AG04450 (cell line): ENCODE results near the gene MRGPRD. TPM values are rescaled to one million over a fixed set of nuclear protein-coding genes. Genes with fewer than 3 reads are reported as not detected.

Experiments used
- CTCF ChIA-PET: fragments of 300-600, 350-600 bp; formaldehyde crosslinking; extraction: SDS; loops from one replicate; lab custom pipeline; 2022; ENCODE audit warnings: antibody characterized with exemption, inconsistent platforms; lab: Charles Lee
- POLR2A ChIA-PET: fragments of 350-600 bp; formaldehyde crosslinking; extraction: SDS; loops from one replicate; lab custom pipeline; 2021; ENCODE audit warnings: antibody characterized with exemption, inconsistent platforms; lab: Yijun Ruan, JAX
- DNase-seq: peaks from one replicate; pipeline ENCODE4 v3.0.0-alpha.2; 2011; ENCODE audit warnings: low read depth, low spot score
- H3K27ac ChIP-seq: one replicate; pipeline ENCODE4 v1.5.1; 2012; ENCODE audit warnings: low read depth, low read length, control low read depth
- H3K27me3 ChIP-seq: one replicate; pipeline ENCODE4 v1.6.0; 2012; ENCODE audit warnings: low read length; ENCODE audit not compliant: control insufficient read depth, insufficient read depth
- H3K4me3 ChIP-seq: 2 replicates; pipeline ENCODE4 v1.5.1; 2011; ENCODE audit warnings: mild to moderate bottlenecking, low read depth, low read length, control low read depth
- H3K9me3 ChIP-seq: 2 replicates; pipeline ENCODE4 v1.5.1; 2012; ENCODE audit warnings: low read length; ENCODE audit not compliant: control insufficient read depth, insufficient read depth
- CTCF ChIP-seq: IDR thresholded peaks from 2 replicates; pipeline ENCODE4 v1.5.1; 2011; ENCODE audit warnings: low read depth, low read length, control low read depth, inconsistent platforms
- polyA plus RNA-seq: library from polyadenylated mRNA; depleted of rRNA; stranded (reverse); fragments of >200 nt; gene quantifications from 2 replicates; pipeline ENCODE4 v1.2.3, GENCODE V29; 2011

MRGPRD gene
- polyA plus RNA-seq, 1 experiment: not detected

- POLR2A ChIA-PET: interaction anchor here (1.3 kb wide), 1 partner anchor 136 kb away, joined by 4 read pairs; no protein-coding TSS in a partner anchor
- no peaks in the 10 kb centered on the region for H3K27me3 ChIP-seq
- no peak overlapping the region for H3K27ac ChIP-seq
- no peak for TF ChIP-seq CTCF
- CTCF ChIA-PET: no interaction called here
- no peaks in the 10 kb centered on the region; the same call in 1 of the 2 replicates for H3K9me3 ChIP-seq
- no peak overlapping the region for H3K4me3 ChIP-seq
- DNase-seq: no peak
Observed at GRCh38 chr11:68938816-68939582, 41.8 kb downstream of the MRGPRD start.

GRCh38 chr11:68938088-68938487, 42.7 kb downstream of the MRGPRD start:
- POLR2A ChIA-PET: no interaction called here
- DNase-seq: no peak
- Histone ChIP-seq H3K9me3 (no peaks in the 10 kb centered on the region; the same call in 1 of the 2 replicates), H3K27me3 (no peaks in the 10 kb centered on the region), H3K4me3 (no peak overlapping the region), H3K27ac (no peak overlapping the region)
- TF ChIP-seq CTCF: no peak
- CTCF ChIA-PET: interaction anchor here (0.6 kb wide), 1 partner anchor 730 kb away, joined by 3 read pairs; no protein-coding TSS in a partner anchor

- TF ChIP-seq CTCF: no peak
- ChIA-PET POLR2A (no interaction called here), CTCF (no interaction called here)
Observed at GRCh38 chr11:68936676-68937620, 43.8 kb downstream of the MRGPRD start.

GRCh38 chr11:68936358-68936636, 44.5 kb downstream of the MRGPRD start:
- DNase-seq: no peak
- TF ChIP-seq CTCF: no peak
- POLR2A ChIA-PET: no interaction called here

More at GRCh38 chr11:68936676-68937620, 43.8 kb downstream of the MRGPRD start:
- no peak for DNase-seq
- Histone ChIP-seq H3K27ac (no peak overlapping the region), H3K4me3 (no peak overlapping the region), H3K9me3 (no peaks in the 10 kb centered on the region; the same call in 1 of the 2 replicates), H3K27me3 (no peaks in the 10 kb centered on the region)

More at GRCh38 chr11:68936358-68936636, 44.5 kb downstream of the MRGPRD start:
- Histone ChIP-seq H3K9me3 (no peaks in the 10 kb centered on the region; the same call in 1 of the 2 replicates), H3K27me3 (no peaks in the 10 kb centered on the region), H3K4me3 (no peak overlapping the region), H3K27ac (no peak overlapping the region)
- CTCF ChIA-PET: no interaction called here
